ENCODE results near the gene RIMS1. TPM values are rescaled to one million over a fixed set of nuclear protein-coding genes. Genes with fewer than 3 reads are reported as not detected.

Gene RIMS1
- total RNA-seq, 2 donors from 2014 or later = 3.5 to 5.7 TPM

DNA sequence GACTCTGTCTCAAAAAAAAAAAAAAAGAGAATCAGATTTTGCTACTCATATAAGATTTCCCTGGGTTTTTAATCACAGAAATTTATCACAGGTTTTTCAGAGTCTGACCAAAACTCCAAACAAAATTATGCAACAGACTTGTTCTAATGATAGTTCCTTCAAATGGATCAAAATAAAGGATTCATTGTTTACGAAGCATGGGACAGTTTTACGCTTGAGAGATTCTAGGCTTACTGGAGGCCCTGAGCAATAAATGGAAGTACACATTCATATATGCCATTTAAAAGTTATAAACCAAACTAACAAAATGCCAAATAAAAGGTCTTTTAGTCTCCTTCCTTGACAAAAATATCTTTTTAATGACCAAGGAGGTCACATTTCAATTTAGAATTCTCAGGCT, 490.4 kb downstream of the RIMS1 start:
- Histone ChIP-seq H3K27ac (no peak overlapping the region), H3K27me3 (replicated peaks; ENCODE audit: insufficient read depth) (no peaks in the 10 kb centered on the region), H3K4me3 (no peak overlapping the region), H3K36me3 (no peaks in the 10 kb centered on the region), H3K4me1 (ENCODE audit: control insufficient read depth in 1 of 2, low read depth in 2 of 2) (no peaks in the 10 kb centered on the region), H3K9me3 (no peaks in the 10 kb centered on the region)
- TF ChIP-seq, protein P1, sequence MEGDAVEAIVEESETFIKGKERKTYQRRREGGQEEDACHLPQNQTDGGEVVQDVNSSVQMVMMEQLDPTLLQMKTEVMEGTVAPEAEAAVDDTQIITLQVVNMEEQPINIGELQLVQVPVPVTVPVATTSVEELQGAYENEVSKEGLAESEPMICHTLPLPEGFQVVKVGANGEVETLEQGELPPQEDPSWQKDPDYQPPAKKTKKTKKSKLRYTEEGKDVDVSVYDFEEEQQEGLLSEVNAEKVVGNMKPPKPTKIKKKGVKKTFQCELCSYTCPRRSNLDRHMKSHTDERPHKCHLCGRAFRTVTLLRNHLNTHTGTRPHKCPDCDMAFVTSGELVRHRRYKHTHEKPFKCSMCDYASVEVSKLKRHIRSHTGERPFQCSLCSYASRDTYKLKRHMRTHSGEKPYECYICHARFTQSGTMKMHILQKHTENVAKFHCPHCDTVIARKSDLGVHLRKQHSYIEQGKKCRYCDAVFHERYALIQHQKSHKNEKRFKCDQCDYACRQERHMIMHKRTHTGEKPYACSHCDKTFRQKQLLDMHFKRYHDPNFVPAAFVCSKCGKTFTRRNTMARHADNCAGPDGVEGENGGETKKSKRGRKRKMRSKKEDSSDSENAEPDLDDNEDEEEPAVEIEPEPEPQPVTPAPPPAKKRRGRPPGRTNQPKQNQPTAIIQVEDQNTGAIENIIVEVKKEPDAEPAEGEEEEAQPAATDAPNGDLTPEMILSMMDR (IDR thresholded peaks at IDR 0.05) = no peak
- ATAC-seq (ENCODE audit: insufficient number of reproducible peaks, low FRiP score, low read depth) = no peak
- no peak for DNase-seq (ENCODE audit: low spot score)

DNA sequence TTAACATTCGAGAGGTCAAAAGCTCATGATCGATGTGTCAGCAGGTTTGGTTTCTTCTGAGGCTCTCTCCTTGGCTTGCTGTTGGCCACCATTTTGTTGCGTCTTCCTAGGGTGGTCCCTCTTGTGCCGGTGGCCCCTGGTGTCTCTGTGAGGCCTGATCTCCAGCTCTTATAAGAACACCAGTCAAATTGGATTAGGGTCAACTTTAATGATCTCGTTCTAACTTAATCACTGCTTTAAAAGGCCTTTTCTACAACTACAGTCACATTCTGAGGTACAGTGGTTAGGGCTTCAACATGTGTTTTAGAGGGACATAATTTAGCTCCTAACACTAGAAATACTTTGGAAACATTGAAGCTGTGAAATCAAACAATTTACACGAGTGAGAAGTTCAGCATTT, 494.7 kb downstream of the RIMS1 start:
- Histone ChIP-seq H3K4me3 (no peak overlapping the region), H3K36me3 (no peaks in the 10 kb centered on the region), H3K27me3 (replicated peaks; ENCODE audit: insufficient read depth) (no peaks in the 10 kb centered on the region), H3K4me1 (ENCODE audit: control insufficient read depth in 1 of 2, low read depth in 2 of 2) (no peaks in the 10 kb centered on the region), H3K27ac (no peak overlapping the region), H3K9me3 (no peaks in the 10 kb centered on the region)
- ATAC-seq (ENCODE audit: insufficient number of reproducible peaks, low FRiP score, low read depth) = no peak
- DNase-seq (ENCODE audit: low spot score) = no peak
- TF ChIP-seq, protein P1 (IDR thresholded peaks at IDR 0.05) = no peak

DNA sequence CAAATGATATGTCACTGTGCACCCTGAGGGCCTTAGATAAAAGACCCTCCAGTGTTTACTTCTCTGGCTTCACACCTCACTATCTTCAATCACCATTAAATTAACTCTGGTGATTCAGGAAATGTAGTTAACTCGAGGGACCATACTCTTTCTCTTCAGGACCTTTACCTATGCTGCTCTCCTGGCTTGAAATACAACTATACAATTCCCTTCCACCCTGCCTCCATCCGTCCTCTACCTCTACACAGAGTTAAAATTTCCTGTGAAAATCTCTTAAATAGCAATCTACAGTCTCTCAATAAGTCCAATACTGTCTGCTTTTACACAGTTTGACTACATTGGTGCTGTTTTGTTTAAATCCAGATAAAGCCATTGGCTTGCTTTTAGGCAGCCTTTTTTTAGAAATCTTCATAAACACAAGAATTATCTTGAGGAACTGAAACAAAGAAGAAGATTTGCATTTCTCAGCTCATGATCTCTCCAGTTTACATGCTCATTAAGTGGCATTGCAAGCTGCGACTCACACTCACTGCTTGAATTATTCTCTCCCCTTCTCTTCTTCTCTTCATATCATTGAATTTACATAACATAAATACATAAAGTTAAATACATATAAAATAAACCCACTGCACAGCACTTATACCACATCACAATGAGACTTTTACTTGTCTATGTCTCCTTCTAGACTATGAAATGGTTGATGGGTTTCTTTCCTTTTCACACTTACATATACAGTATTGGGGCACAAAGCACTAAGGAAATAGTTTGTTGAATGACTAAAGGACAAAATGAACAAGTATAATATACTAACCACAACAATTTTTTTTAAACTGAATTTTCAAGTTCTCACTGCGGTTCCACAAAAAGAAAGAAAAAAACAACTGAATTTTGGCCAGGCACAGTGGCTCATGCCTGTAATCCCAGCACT, 496.5 kb downstream of the RIMS1 start:
- no peaks in the 10 kb centered on the region for H3K36me3 ChIP-seq
- H3K4me1 ChIP-seq (ENCODE audit: control insufficient read depth in 1 of 2, low read depth in 2 of 2) = no peaks in the 10 kb centered on the region
- H3K27ac ChIP-seq = no peak overlapping the region
- H3K4me3 ChIP-seq = no peak overlapping the region
- DNase-seq (ENCODE audit: low spot score) = no peak
- ATAC-seq (ENCODE audit: insufficient number of reproducible peaks, low FRiP score, low read depth) = no peak
- H3K27me3 ChIP-seq (replicated peaks; ENCODE audit: insufficient read depth) = no peaks in the 10 kb centered on the region
- no peaks in the 10 kb centered on the region for H3K9me3 ChIP-seq
- TF ChIP-seq, protein P1 (IDR thresholded peaks at IDR 0.05) = no peak

DNA sequence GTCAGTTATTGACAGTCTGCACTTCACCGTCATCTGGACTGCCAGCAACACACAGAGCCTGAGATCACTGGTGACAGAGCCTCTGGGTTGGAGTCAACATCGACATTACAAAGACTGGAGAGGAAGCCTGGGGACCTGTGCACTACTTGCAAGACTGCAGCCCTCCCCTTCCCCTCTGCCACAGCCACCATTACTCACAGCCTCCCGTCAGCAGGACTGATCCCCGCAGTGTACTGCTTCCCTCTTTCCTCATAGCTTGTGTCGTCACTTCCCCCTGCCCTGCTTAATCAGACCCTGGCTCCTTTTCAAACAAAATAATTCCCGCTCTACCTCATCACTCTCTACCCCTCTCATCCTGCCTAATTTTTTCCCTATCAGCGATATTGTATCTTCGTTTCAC, 500.0 kb downstream of the RIMS1 start:
- Histone ChIP-seq H3K27me3 (replicated peaks; ENCODE audit: insufficient read depth) (no peaks in the 10 kb centered on the region), H3K4me3 (no peak overlapping the region), H3K4me1 (ENCODE audit: control insufficient read depth in 1 of 2, low read depth in 2 of 2) (no peaks in the 10 kb centered on the region), H3K36me3 (no peaks in the 10 kb centered on the region), H3K9me3 (no peaks in the 10 kb centered on the region), H3K27ac (no peak overlapping the region)
- DNase-seq (ENCODE audit: low spot score) = no peak
- TF ChIP-seq, protein P1 (IDR thresholded peaks at IDR 0.05) = no peak
- ATAC-seq (ENCODE audit: insufficient number of reproducible peaks, low FRiP score, low read depth) = no peak

DNA sequence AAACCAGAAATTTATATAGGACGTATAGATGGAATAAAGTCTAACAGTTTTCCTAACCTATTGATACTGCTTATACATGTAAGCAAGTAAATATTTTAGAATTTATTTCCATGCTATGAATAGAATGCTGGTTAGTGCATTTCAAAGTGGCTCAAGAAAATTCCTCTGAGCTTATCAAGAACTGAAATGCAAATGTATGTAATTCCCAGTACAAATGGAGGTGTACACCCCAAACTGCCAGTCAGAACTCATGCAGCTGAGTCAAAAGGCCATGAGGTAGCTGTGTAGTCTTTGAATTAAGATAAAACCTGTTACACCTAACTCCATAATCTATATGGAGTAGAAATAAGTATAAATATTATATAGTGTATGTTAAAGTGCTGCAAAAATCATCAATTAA, 503.3 kb downstream of the RIMS1 start:
- ATAC-seq (ENCODE audit: insufficient number of reproducible peaks, low FRiP score, low read depth) (no peak), DNase-seq (ENCODE audit: low spot score) (no peak)
- no peak overlapping the region for H3K27ac ChIP-seq
- no peaks in the 10 kb centered on the region for H3K4me1 ChIP-seq (ENCODE audit: control insufficient read depth in 1 of 2, low read depth in 2 of 2)
- no peaks in the 10 kb centered on the region for H3K36me3 ChIP-seq
- TF ChIP-seq, protein P1 (IDR thresholded peaks at IDR 0.05) = no peak
- no peak overlapping the region for H3K4me3 ChIP-seq
- no peaks in the 10 kb centered on the region for H3K9me3 ChIP-seq
- H3K27me3 ChIP-seq (replicated peaks; ENCODE audit: insufficient read depth) = no peaks in the 10 kb centered on the region
